ENCODE data around the gene TM4SF1.

DNA sequence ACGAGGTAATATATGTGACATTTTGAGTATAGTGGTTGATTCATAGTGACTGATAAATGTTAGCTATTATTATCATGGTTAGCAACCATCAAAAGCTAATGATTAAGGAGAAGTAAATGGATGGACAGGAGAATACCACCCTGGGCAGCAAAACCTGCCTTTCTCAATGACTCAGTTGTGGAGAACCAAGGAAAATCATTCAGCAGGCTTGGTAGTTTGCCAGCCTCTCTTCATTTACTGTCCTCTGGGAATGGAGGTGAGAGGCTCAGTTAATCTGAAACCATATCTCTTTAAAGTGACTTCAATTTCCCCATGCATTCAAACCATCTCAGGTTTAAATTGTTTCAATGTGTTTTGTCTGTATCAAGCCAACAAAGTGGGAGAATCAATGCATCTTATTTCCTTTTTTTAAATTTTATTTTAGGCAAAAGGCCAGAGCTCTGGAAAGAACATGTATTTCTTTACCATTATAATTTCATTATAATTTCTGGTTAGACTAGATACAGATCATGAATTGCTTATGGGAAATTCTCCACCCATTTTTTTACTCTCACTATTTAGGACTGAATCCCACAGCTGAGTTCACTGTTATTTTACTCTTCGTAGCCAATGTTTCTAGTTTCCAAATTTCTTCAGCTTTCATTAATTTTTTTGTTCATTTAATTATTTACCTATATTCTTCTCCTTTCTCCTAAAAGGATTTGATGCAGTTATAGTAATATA is 46.7 kb downstream of the TM4SF1 start:
- no peak for TF ChIP-seq POLR2A (IDR thresholded peaks at IDR 0.05; ENCODE audit: low read length)
- TF ChIP-seq GATA1 (IDR thresholded peaks at IDR 0.05; ENCODE audit: low read depth, low read length) = no peak

Measured in erythroblast (primary cell).